T-helper 2 cell treated with Interferon-gamma antibody and Interleukin-4, amounts not matched to agents 5 μg/mL and 100 μg/mL, for 36 hours (primary cell): ENCODE measurements around the gene ABCC8.

Source experiments
- DNase-seq: peaks from one replicate; pipeline ENCODE4 v3.0.0; 2021; ENCODE audit warnings: low spot score
- H3K27ac Mint-ChIP-seq: one replicate; pipeline ENCODE4 v1.8.0; 2021; ENCODE audit warnings: mild to moderate bottlenecking, mixed read lengths
- H3K27me3 Mint-ChIP-seq: one replicate; pipeline ENCODE4 v1.8.0; 2021; ENCODE audit warnings: low read depth, mixed read lengths
- H3K36me3 Mint-ChIP-seq: one replicate; pipeline ENCODE4 v1.8.0; 2021; ENCODE audit warnings: low read depth, mixed read lengths
- H3K4me1 Mint-ChIP-seq: one replicate; pipeline ENCODE4 v1.8.0; 2021; ENCODE audit warnings: low read depth, mixed read lengths
- H3K4me3 Mint-ChIP-seq: one replicate; pipeline ENCODE4 v1.8.0; 2022; ENCODE audit warnings: mild to moderate bottlenecking, moderate library complexity, mixed read lengths
- H3K9me3 Mint-ChIP-seq: one replicate; pipeline ENCODE4 v1.8.0; 2021; ENCODE audit warnings: mixed read lengths

ABCC8 gene

DNA sequence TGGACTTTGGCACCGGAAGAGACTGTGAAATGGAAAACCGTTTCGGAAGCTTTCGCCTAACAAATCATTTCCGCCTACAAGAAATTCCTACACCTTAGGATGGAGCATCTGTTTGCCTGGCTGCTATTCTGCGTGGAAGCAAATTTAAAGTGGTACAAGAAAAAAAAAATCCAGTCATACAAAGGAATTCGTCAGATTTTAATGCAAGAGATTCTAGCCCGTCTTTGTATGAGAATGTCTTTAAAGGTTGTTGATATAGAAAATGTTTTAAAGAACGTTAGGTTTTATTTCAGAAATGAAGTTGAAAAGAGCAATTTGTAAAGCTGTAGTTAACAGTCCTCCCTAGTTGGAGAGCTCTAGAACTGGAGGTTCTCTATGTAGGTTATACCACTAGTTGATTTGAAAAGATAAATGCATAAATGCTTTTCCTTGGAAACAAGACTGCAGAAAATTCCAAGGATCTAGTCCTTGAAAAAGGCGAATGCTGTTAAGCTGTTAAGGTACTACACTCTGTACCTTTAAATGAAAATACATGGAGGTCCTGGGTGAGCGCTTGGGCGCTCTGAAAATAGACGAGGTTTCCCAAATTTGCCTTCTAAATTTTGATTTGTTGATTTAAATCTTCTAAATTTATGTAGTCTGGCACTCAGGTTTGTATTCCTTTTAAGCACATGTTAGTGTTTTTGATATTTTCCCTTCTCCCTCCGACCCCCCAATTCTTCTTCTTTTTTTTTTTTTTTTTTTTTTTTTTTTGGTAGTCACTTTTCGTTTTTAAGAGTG lies 122.6 kb downstream of the ABCC8 start:
- Mint-ChIP-seq H3K4me1 (peaks cover 34% of the 10 kb centered on the region), H3K27me3 (peaks cover 39% of the 10 kb centered on the region), H3K4me3 (peak overlapping the region; percentile 88), H3K36me3 (peaks cover 18% of the 10 kb centered on the region), H3K9me3 (peaks cover 3% of the 10 kb centered on the region), H3K27ac (peak overlapping the region; percentile 7)
- DNase-seq: no peak

DNA sequence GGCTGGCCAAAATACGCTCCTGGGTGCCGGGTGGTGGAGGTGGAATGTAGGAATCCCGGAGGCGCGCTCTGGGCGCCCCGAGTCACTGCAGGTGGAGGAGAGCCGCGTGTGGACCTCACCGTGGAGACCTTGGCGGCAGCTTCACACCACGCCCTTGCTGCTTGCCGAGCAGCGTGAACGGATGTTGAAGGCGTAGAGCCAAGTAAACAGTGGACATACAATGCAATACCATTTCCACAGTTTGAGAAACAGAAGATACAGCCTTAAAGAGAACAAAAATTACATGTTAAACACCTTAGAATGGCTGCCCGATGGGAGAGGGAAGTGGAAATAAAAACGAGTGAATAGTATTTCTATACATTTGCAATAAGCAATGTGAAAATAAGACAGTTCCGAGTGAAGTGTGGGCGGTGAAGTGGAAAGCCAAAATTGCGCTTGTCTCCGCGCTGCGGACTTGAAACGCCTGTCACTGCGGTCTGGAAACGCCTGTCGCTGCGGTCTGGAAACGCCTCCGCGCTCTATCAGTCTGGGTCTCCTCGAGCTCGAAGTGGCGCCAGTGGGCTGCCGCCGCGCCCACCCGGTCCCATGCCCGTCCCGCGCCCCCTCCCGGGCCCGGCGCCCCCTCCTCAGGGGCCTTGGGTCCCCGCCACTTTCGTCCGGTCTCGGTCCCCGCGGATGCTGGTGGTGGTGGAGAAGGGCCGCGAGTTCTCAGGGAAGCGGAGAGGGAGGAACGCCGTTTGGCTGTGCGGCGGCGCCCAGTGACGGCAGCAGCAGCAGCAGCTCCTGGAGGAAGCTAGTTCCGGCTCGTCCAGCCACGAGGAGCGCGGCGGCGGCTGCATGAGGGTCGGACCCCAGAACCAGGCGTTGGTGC lies 123.5 kb downstream of the ABCC8 start:
- peak; percentile 81 for DNase-seq
- Mint-ChIP-seq H3K9me3 (peaks cover 3% of the 10 kb centered on the region), H3K27ac (peak overlapping the region; percentile 79), H3K4me1 (peaks cover 34% of the 10 kb centered on the region), H3K4me3 (peak overlapping the region; percentile 88), H3K36me3 (peaks cover 19% of the 10 kb centered on the region), H3K27me3 (peaks cover 37% of the 10 kb centered on the region)

DNA sequence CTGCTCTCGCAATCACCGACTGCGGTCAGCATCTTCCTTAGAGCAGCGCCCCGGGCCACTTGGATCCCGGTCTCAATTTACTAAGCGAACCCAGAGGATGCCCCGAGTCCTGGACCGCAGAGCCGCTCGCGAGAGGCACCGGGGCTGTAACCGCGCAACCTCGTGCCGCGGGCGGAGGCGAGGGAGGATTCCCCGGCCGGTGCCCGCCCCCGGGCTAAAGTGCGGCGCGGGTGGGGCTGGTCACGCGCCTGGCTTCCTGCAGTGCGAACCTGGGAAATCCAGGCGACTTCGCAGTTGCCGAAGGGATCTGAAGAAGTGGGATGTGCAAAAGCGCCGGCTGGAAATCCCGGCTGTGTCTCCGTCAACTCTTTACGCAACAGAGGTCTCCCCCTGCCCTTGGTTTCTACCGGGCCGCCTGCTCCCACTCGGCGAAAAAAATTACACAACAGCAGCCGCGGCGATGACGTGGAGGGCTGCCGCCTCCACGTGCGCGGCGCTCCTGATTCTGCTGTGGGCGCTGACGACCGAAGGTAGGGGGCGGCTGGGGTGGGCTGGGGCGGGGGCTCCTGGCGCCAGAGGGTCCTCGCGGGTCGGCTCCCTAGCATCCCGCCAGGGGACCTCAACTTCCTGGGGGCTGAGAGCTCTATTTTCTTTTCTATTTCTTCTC lies 125.0 kb downstream of the ABCC8 start, which contains the start of gene NCR3LG1:
NCR3LG1 (plus strand) TSS at position 291 of the 667 bp plus-strand sequence; CDS start at position 461, 170 bp downstream.
- Mint-ChIP-seq H3K27me3 (peaks cover 37% of the 10 kb centered on the region), H3K9me3 (peaks cover 3% of the 10 kb centered on the region), H3K27ac (peak within 1 kb of the TSS; percentile 81), H3K4me1 (peaks cover 34% of the 10 kb centered on the region), H3K36me3 (peaks cover 23% of the 10 kb centered on the region), H3K4me3 (peak within 1 kb of the TSS; percentile 88)
- DNase-seq: peak; percentile 69

DNA sequence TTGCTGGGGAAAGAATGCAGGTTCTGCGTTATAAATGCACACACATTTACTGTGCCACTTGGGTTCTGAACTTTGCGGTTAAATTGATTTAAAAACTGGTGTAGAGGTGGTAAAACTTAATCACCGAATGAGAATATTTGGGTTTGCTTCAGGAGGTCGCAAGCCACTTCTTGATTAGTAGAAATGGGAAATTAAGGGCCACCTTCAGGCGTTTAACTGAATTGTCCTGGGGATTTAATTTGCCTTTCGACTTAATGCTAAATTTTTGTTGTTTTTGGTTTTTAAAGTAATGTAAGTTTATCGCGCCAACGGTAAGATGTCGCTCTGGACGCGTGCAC lies 125.5 kb downstream of the ABCC8 start:
- H3K4me1 Mint-ChIP-seq: peaks cover 34% of the 10 kb centered on the region
- DNase-seq: no peak
- H3K4me3 Mint-ChIP-seq: peak overlapping the region; percentile 88
- peaks cover 37% of the 10 kb centered on the region for H3K27me3 Mint-ChIP-seq
- H3K9me3 Mint-ChIP-seq: peaks cover 3% of the 10 kb centered on the region
- H3K36me3 Mint-ChIP-seq: peaks cover 23% of the 10 kb centered on the region
- peak overlapping the region; percentile 12 for H3K27ac Mint-ChIP-seq

DNA sequence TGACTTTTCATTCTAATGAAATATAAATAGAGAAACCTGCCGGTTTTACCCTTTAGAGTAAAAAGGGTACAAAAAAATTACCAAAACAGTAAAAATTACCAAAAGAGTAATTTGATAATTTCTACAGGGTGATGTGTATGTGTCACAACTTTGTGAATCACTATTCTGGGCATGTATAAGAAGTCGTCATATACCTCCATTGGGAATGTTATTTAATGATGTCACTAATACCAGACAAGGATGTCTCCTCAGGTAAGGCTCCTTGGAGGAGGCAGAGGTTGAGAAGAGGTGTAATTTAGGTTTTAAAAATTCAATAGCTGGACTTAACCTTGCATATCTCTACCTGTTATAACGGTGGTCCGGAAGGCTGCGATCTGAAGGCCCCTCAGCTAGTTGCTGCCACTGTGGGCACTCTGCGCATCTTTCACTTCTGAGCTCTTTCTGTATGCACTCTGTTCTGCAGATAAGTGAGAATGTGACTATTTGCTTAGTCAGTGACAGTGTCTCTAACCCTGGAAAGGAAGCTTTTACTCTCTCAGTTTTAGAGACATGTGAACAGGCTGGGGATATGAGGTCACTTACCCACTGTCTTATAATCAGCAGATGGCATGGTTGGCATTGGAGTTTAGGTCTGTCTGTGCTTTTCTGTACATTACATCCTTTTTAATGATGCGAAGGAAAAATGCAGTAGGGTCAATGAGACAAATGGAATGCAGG lies 126.0 kb downstream of the ABCC8 start:
- H3K27ac Mint-ChIP-seq: no peak overlapping the region
- peaks cover 3% of the 10 kb centered on the region for H3K9me3 Mint-ChIP-seq
- DNase-seq: no peak

DNA sequence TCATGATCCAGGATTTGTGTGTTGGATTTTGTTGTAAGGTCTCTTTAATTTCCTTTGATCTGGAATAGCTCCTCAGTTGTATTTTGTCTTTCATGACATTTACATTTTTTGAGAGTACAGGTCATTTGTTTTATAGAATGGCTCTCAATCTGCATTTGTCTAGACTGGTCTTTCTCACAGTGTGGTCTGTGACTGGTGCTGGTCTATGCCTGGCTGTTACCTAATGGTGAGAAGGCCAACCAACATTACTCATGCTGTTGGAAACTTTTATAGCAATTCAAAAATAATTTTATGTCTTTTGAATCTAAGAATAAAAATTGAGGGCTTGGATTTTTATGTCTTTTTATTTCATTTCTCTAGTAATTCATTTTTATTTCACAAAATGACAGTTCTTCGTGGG lies 129.0 kb downstream of the ABCC8 start:
- peaks cover 14% of the 10 kb centered on the region for H3K4me1 Mint-ChIP-seq
- H3K36me3 Mint-ChIP-seq: peaks cover 25% of the 10 kb centered on the region
- no peak for DNase-seq
- no peak overlapping the region for H3K4me3 Mint-ChIP-seq
- no peaks in the 10 kb centered on the region for H3K9me3 Mint-ChIP-seq
- peaks cover 19% of the 10 kb centered on the region for H3K27me3 Mint-ChIP-seq
- H3K27ac Mint-ChIP-seq: no peak overlapping the region

More for the DNA sequence above, 126.0 kb downstream of the ABCC8 start:
- Mint-ChIP-seq H3K4me3 (peak overlapping the region; percentile 88), H3K27me3 (peaks cover 37% of the 10 kb centered on the region), H3K4me1 (peaks cover 34% of the 10 kb centered on the region), H3K36me3 (peaks cover 23% of the 10 kb centered on the region)

DNA sequence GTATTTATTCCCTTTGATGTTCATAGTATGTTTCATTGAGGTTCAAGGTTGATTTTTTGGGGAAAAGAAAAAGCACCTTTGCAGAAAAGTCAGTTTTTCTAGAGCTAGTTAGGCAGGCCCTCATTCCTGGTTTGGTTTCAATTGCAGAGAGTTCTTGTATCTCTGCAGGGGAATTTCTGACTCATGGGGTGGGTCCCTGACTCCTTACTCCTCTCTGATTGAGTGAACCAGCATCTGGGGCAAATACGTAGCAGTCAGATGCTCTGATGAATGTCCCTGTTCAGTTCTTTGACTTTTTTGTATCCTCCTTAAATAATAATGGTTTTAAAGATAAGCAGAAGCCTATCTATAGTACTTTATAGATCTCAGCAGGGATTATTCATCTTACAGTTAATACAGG lies 132.7 kb downstream of the ABCC8 start:
- H3K4me3 Mint-ChIP-seq: no peak overlapping the region
- peaks cover 23% of the 10 kb centered on the region for H3K36me3 Mint-ChIP-seq
- peak; percentile 48 for DNase-seq
- no peaks in the 10 kb centered on the region for H3K4me1 Mint-ChIP-seq
- H3K27me3 Mint-ChIP-seq: no peaks in the 10 kb centered on the region
- no peak overlapping the region for H3K27ac Mint-ChIP-seq
- no peaks in the 10 kb centered on the region for H3K9me3 Mint-ChIP-seq

DNA sequence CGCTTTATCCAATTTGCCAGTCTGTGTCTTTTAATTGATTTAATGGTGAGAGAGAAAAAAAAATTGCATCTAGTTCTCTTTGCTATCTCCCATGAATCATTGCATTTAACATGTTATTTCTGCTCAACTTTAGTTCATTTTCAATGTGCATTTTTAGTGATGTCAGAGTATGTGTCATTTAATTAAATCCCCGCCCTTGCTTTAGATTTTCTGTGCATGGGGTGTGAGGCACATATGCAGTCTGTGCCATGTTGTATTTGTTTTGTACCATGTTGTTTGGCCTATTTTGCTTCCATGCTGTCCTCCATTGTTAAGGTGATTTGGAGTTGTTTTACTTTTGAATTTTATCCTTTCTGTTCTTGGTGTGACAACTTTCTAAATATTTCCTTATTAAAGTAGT lies 133.4 kb downstream of the ABCC8 start:
- Mint-ChIP-seq H3K9me3 (no peaks in the 10 kb centered on the region), H3K27ac (no peak overlapping the region), H3K4me3 (no peak overlapping the region), H3K4me1 (no peaks in the 10 kb centered on the region), H3K27me3 (no peaks in the 10 kb centered on the region), H3K36me3 (peaks cover 23% of the 10 kb centered on the region)
- no peak for DNase-seq
